ENCODE measurements around the gene NPC1. TPM values are rescaled to one million over a fixed set of nuclear protein-coding genes. Genes with fewer than 3 reads are reported as not detected.

Gene NPC1
- polyA plus RNA-seq, 3 donors from 2014 or later = 25.1 to 83.2 (median 47.2) TPM

- Mint-ChIP-seq H3K4me3 (no peak overlapping the region), H3K9me3 (no peaks in the 10 kb centered on the region), H3K36me3 (peaks cover 30 to 58% (median 47%) of the 10 kb centered on the region in 3 donors), H3K27me3 (ENCODE audit: low read depth in 3 of 3) (peaks cover 0 to 7% (median 5%) of the 10 kb centered on the region in 3 donors), H3K4me1 (peaks cover 34 to 42% of the 10 kb centered on the region in 2 donors), H3K27ac (peak overlapping the region in 2 of 6 donors; percentile 70 to 82)
- no peak for DNase-seq
Measured at GRCh38 chr18:23545247-23545789, 41.0 kb downstream of the NPC1 start.

- H3K36me3 Mint-ChIP-seq = peaks cover 38 to 76% (median 52%) of the 10 kb centered on the region in 3 donors
- H3K9me3 Mint-ChIP-seq = no peaks in the 10 kb centered on the region
- no peak for DNase-seq
- peak overlapping the region in 5 of 6 donors; percentile 6 to 77 (median 36) for H3K27ac Mint-ChIP-seq
- no peak overlapping the region for H3K4me3 Mint-ChIP-seq
- peaks cover 42 to 48% of the 10 kb centered on the region in 2 donors for H3K4me1 Mint-ChIP-seq
- peaks cover 0 to 12% (median 7%) of the 10 kb centered on the region in 3 donors for H3K27me3 Mint-ChIP-seq (ENCODE audit: low read depth in 3 of 3)
Measured at GRCh38 chr18:23542461-23542860, 43.8 kb downstream of the NPC1 start.

GRCh38 chr18:23541349-23542093, 44.8 kb downstream of the NPC1 start:
- no peak for DNase-seq
- H3K36me3 Mint-ChIP-seq = peaks cover 37 to 77% (median 53%) of the 10 kb centered on the region in 3 donors

GRCh38 chr18:23540867-23541266, 45.4 kb downstream of the NPC1 start:
- peak; percentile 30 to 38 (median 38) for DNase-seq
- Mint-ChIP-seq H3K9me3 (no peaks in the 10 kb centered on the region), H3K4me3 (peak overlapping the region; percentile 44 to 74 (median 55)), H3K27ac (peak overlapping the region; percentile 85 to 90 (median 88)), H3K27me3 (ENCODE audit: low read depth in 3 of 3) (peaks cover 0 to 10% (median 8%) of the 10 kb centered on the region in 3 donors), H3K4me1 (peaks cover 35% of the 10 kb centered on the region in 2 donors), H3K36me3 (peaks cover 33 to 81% (median 56%) of the 10 kb centered on the region in 3 donors)

More at GRCh38 chr18:23541349-23542093, 44.8 kb downstream of the NPC1 start:
- Mint-ChIP-seq H3K4me1 (peaks cover 40% of the 10 kb centered on the region in 2 donors), H3K9me3 (no peaks in the 10 kb centered on the region), H3K4me3 (peak overlapping the region; percentile 44 to 74 (median 55)), H3K27me3 (ENCODE audit: low read depth in 3 of 3) (peaks cover 0 to 12% (median 7%) of the 10 kb centered on the region in 3 donors), H3K27ac (peak overlapping the region; percentile 85 to 90 (median 88))

- peaks cover 33 to 86% (median 61%) of the 10 kb centered on the region in 3 donors for H3K36me3 Mint-ChIP-seq
- H3K27me3 Mint-ChIP-seq (ENCODE audit: low read depth in 3 of 3) = peaks cover 4 to 12% (median 9%) of the 10 kb centered on the region in 3 donors
- peak overlapping the region in 3 of 5 donors; percentile 29 to 49 (median 41) for H3K4me3 Mint-ChIP-seq
- DNase-seq = no peak
- H3K27ac Mint-ChIP-seq = peak overlapping the region; percentile 85 to 90 (median 88)
- peaks cover 34 to 35% of the 10 kb centered on the region in 2 donors for H3K4me1 Mint-ChIP-seq
- H3K9me3 Mint-ChIP-seq = no peaks in the 10 kb centered on the region
Measured at GRCh38 chr18:23539911-23540525, 46.3 kb downstream of the NPC1 start.

GRCh38 chr18:23539296-23539695, 47.0 kb downstream of the NPC1 start:
- H3K9me3 Mint-ChIP-seq = no peaks in the 10 kb centered on the region
- H3K4me3 Mint-ChIP-seq = no peak overlapping the region
- peaks cover 33 to 82% (median 54%) of the 10 kb centered on the region in 3 donors for H3K36me3 Mint-ChIP-seq
- peaks cover 4 to 9% (median 9%) of the 10 kb centered on the region in 3 donors for H3K27me3 Mint-ChIP-seq (ENCODE audit: low read depth in 3 of 3)
- no peak for DNase-seq
- peak overlapping the region in 5 of 6 donors; percentile 36 to 88 (median 68) for H3K27ac Mint-ChIP-seq
- H3K4me1 Mint-ChIP-seq = peaks cover 31 to 32% of the 10 kb centered on the region in 2 donors

- no peak for DNase-seq
- peaks cover 30 to 82% (median 52%) of the 10 kb centered on the region in 3 donors for H3K36me3 Mint-ChIP-seq
- H3K27ac Mint-ChIP-seq = peak overlapping the region in 5 of 6 donors; percentile 24 to 71 (median 49)
- peaks cover 4 to 9% (median 9%) of the 10 kb centered on the region in 3 donors for H3K27me3 Mint-ChIP-seq (ENCODE audit: low read depth in 3 of 3)
- no peaks in the 10 kb centered on the region for H3K9me3 Mint-ChIP-seq
- peaks cover 31 to 32% of the 10 kb centered on the region in 2 donors for H3K4me1 Mint-ChIP-seq
- H3K4me3 Mint-ChIP-seq = no peak overlapping the region
Measured at GRCh38 chr18:23538870-23539269, 47.4 kb downstream of the NPC1 start.

GRCh38 chr18:23538001-23538400, 48.3 kb downstream of the NPC1 start:
- H3K9me3 Mint-ChIP-seq = no peaks in the 10 kb centered on the region
- DNase-seq = no peak
- peak overlapping the region in 2 of 6 donors; percentile 43 to 80 for H3K27ac Mint-ChIP-seq
- peaks cover 25 to 85% (median 49%) of the 10 kb centered on the region in 3 donors for H3K36me3 Mint-ChIP-seq
- H3K4me1 Mint-ChIP-seq = peaks cover 31 to 32% of the 10 kb centered on the region in 2 donors
- no peak overlapping the region for H3K4me3 Mint-ChIP-seq
- H3K27me3 Mint-ChIP-seq (ENCODE audit: low read depth in 3 of 3) = peaks cover 4 to 9% (median 7%) of the 10 kb centered on the region in 3 donors

- DNase-seq = no peak
- Mint-ChIP-seq H3K9me3 (no peaks in the 10 kb centered on the region), H3K4me3 (no peak overlapping the region), H3K36me3 (peaks cover 21 to 85% (median 51%) of the 10 kb centered on the region in 3 donors), H3K4me1 (peaks cover 27 to 31% of the 10 kb centered on the region in 2 donors), H3K27me3 (ENCODE audit: low read depth in 3 of 3) (peaks cover 5 to 9% (median 7%) of the 10 kb centered on the region in 3 donors), H3K27ac (peak overlapping the region in 4 of 6 donors; percentile 7 to 57 (median 34))
Measured at GRCh38 chr18:23537274-23537673, 49.0 kb downstream of the NPC1 start.

- Mint-ChIP-seq H3K36me3 (peaks cover 20 to 83% (median 53%) of the 10 kb centered on the region in 3 donors), H3K9me3 (no peaks in the 10 kb centered on the region), H3K27me3 (ENCODE audit: low read depth in 3 of 3) (peaks cover 5 to 12% (median 7%) of the 10 kb centered on the region in 3 donors), H3K4me3 (no peak overlapping the region), H3K4me1 (peaks cover 19 to 23% of the 10 kb centered on the region in 2 donors), H3K27ac (peak overlapping the region in 5 of 6 donors; percentile 28 to 77 (median 46))
- no peak for DNase-seq
Measured at GRCh38 chr18:23536204-23536603, 50.1 kb downstream of the NPC1 start.

- H3K9me3 Mint-ChIP-seq = no peaks in the 10 kb centered on the region
- peaks cover 5 to 78% (median 56%) of the 10 kb centered on the region in 3 donors for H3K36me3 Mint-ChIP-seq
- no peak overlapping the region for H3K4me3 Mint-ChIP-seq
- no peak overlapping the region for H3K27ac Mint-ChIP-seq
- H3K4me1 Mint-ChIP-seq = peaks cover 3 to 6% of the 10 kb centered on the region in 2 donors
- DNase-seq = no peak
- H3K27me3 Mint-ChIP-seq (ENCODE audit: low read depth in 3 of 3) = peaks cover 5 to 13% (median 9%) of the 10 kb centered on the region in 3 donors
Measured at GRCh38 chr18:23534276-23534675, 52.0 kb downstream of the NPC1 start.

- Mint-ChIP-seq H3K27ac (peak overlapping the region in 4 of 6 donors; percentile 41 to 69 (median 56)), H3K27me3 (ENCODE audit: low read depth in 3 of 3) (peaks cover 5 to 13% (median 9%) of the 10 kb centered on the region in 3 donors), H3K9me3 (no peaks in the 10 kb centered on the region), H3K4me3 (no peak overlapping the region), H3K4me1 (no peaks in the 10 kb centered on the region), H3K36me3 (peaks cover 0 to 75% (median 58%) of the 10 kb centered on the region in 3 donors)
- no peak for DNase-seq
Measured at GRCh38 chr18:23532848-23533247, 53.5 kb downstream of the NPC1 start.

GRCh38 chr18:23531912-23532311, 54.4 kb downstream of the NPC1 start:
- H3K4me1 Mint-ChIP-seq = no peaks in the 10 kb centered on the region
- peak overlapping the region in 5 of 6 donors; percentile 19 to 62 (median 55) for H3K27ac Mint-ChIP-seq
- peaks cover 5 to 13% (median 9%) of the 10 kb centered on the region in 3 donors for H3K27me3 Mint-ChIP-seq (ENCODE audit: low read depth in 3 of 3)
- DNase-seq = no peak
- H3K9me3 Mint-ChIP-seq = no peaks in the 10 kb centered on the region
- peaks cover 0 to 71% (median 55%) of the 10 kb centered on the region in 3 donors for H3K36me3 Mint-ChIP-seq
- H3K4me3 Mint-ChIP-seq = no peak overlapping the region
